SH-SY5Y (cell line): ENCODE results near the gene RAP1B.

Source experiments
- GATA2 ChIP-seq: IDR thresholded peaks from 2 replicates; pipeline ENCODE4 v1.6.1; 2011; ENCODE audit warnings: mild to moderate bottlenecking, low read depth, low read length
- GATA3 ChIP-seq: IDR thresholded peaks from 2 replicates; pipeline ENCODE4 v1.6.1; 2011; ENCODE audit warnings: low read depth, mild to moderate bottlenecking, low read length, moderate library complexity

DNA sequence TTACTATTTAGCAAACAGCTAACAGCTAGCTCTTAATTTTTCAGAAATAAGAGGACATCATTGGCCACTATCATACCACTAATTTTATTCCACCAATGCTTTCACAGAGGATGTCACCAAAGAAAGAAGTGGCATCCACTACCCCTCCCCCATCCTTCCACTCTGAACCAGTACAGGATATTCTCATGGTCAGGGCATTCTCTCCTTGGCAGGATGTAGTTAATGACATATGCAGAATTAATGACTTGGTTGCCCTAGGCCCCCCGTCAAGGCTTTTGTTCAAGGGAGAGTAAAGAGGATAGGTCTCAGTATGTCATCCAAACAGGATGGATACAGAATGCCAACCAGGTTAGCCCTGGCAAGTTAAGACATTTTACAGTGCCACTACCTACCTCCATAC lies 57.2 kb downstream of the RAP1B start:
- no peak for TF ChIP-seq GATA3
- no peak for TF ChIP-seq GATA2
